Measurements from ENCODE around the gene SHANK2.

DNA sequence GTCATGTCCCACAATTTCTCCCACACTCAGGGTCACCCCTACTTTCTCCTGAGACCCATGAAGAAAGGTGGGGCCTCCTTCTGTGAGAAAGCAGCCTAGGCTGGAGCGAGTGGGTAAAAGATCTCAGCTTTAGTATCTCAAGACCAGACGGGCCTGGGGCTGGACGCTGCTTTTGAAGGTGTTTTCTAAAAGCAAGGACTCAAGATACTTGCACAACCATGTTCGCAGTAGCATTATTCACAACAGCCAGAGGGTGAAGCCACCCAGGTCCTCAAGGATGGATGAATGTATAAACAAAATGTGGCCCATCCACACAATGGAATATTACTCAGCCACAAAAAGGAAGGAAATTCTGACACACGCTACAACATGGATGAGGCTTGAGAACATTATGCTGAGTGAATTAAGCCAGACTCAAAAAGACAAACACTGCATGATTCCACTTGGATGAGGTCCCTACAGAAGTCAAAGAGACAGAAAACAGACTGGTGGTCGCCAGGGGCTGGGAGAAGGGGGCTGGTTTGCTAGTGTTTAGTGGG lies 10.6 kb downstream of the SHANK2 start:
- TF ChIP-seq YY1 (IDR thresholded peaks at IDR 0.05; ENCODE audit: low read depth) (no peak), TAF1 (IDR thresholded peaks at IDR 0.05; ENCODE audit: low read depth) (no peak), TCF12 (IDR thresholded peaks at IDR 0.05; ENCODE audit: low read depth) (no peak)
